22Rv1 (cell line): ENCODE data around the gene ZNF497.

Experiments used
- ZFX ChIP-seq: fragments of 450-650 bp; IDR thresholded peaks from 2 replicates; pipeline ENCODE4 v1.6.1; 2017; ENCODE audit warnings: antibody characterized with exemption, borderline replicate concordance
- TF ChIP-seq, protein P1 (sequence below): fragments of 450-650 bp; IDR thresholded peaks from 2 replicates; pipeline ENCODE4 v1.5.1; 2017; ENCODE audit warnings: mild to moderate bottlenecking

DNA sequence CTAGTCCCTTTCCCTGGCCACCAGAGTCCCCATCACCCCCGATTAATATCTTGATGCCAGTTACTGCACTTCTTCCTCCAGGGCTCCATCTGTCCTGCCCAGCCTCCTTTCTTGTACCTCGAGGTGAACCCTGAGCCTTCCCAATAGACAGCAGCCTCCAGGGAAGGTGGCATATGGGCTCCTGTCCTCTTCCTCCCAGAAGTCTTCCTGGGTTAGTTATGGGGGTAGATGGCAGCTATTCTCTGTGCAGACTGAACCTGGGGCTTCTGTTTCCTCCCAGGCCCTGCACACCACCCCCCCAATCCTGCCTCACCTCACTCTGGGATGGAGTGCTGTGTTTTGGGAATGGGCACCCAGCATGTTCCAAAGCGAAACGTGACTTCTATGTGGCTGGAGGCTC lies 35.5 kb upstream of the ZNF497 start:
- no peak for TF ChIP-seq ZFX
- TF ChIP-seq, protein P1, sequence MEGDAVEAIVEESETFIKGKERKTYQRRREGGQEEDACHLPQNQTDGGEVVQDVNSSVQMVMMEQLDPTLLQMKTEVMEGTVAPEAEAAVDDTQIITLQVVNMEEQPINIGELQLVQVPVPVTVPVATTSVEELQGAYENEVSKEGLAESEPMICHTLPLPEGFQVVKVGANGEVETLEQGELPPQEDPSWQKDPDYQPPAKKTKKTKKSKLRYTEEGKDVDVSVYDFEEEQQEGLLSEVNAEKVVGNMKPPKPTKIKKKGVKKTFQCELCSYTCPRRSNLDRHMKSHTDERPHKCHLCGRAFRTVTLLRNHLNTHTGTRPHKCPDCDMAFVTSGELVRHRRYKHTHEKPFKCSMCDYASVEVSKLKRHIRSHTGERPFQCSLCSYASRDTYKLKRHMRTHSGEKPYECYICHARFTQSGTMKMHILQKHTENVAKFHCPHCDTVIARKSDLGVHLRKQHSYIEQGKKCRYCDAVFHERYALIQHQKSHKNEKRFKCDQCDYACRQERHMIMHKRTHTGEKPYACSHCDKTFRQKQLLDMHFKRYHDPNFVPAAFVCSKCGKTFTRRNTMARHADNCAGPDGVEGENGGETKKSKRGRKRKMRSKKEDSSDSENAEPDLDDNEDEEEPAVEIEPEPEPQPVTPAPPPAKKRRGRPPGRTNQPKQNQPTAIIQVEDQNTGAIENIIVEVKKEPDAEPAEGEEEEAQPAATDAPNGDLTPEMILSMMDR: no peak
